GM12873 (cell line): Measurements from ENCODE around the gene TLE4.

Source experiments
- CTCF ChIP-seq: IDR thresholded peaks from 2 replicates; pipeline ENCODE4 v1.5.1; 2012; ENCODE audit warnings: low read depth, mild to moderate bottlenecking, moderate library complexity, low read length, control low read depth; ENCODE audit not compliant: insufficient read depth; ENCODE audit errors: missing control alignments

Gene TLE4

GRCh38 chr9:79617395-79617794 lies 45.6 kb downstream of the TLE4 start:
- TF ChIP-seq CTCF, result no peak

GRCh38 chr9:79619930-79620329 lies 48.2 kb downstream of the TLE4 start:
- no peak for TF ChIP-seq CTCF

- TF ChIP-seq CTCF, result no peak
These were observed 50.3 kb downstream of the TLE4 start for GRCh38 chr9:79621916-79622575.

GRCh38 chr9:79623799-79624721 lies 52.3 kb downstream of the TLE4 start:
- TF ChIP-seq CTCF, result no peak

- TF ChIP-seq CTCF, result no peak
These were observed 58.0 kb downstream of the TLE4 start for GRCh38 chr9:79629721-79630120.

GRCh38 chr9:79630521-79631403 lies 59.0 kb downstream of the TLE4 start:
- TF ChIP-seq CTCF, result no peak
